Adrenal gland (tissue), 12 donors: ENCODE results near the gene ESRP2. TPM values are rescaled to one million over a fixed set of nuclear protein-coding genes. Genes with fewer than 3 reads are reported as not detected.
A peak's percentile ranks its signal among the peaks of the same experiment; 100 is the strongest.

ENCODE experiments used
- DNase-seq, 7 donors: peaks; one replicate each; pipeline ENCODE4 v3.0.0-alpha.2; 2019 to 2020
- H3K27ac ChIP-seq, 5 donors: fragments of 200-600 bp; sonication (generic) in 4 of 5; 1 replicate in 3 of 5; 2 replicates in 2 of 5; pipeline versions ENCODE4 v1.5.1 to v1.8.0; 2016 to 2020; ENCODE audit warnings: mild to moderate bottlenecking in 1 of 5
- H3K27me3 ChIP-seq: fragments of 200-600 bp; 2 replicates; pipeline ENCODE4 v1.8.0; 2021
- H3K36me3 ChIP-seq, 2 donors: fragments of 200-600 bp; replicated peaks in 1 of 2; 1 replicate in 1 of 2; 2 replicates in 1 of 2; pipeline versions ENCODE4 v1.5.1 to v1.8.0; 2018 to 2022
- H3K4me1 ChIP-seq, 2 donors: fragments of 200-600 bp; replicated peaks in 1 of 2; 1 replicate in 1 of 2; 2 replicates in 1 of 2; pipeline versions ENCODE4 v1.5.1 to v1.8.0; 2018 to 2021
- H3K4me3 ChIP-seq, 4 donors: fragments of 200-600 bp; sonication (generic) in 3 of 4; one replicate each; pipeline ENCODE4 v1.5.1; 2016 to 2018
- H3K9me3 ChIP-seq, 3 donors: fragments of 200-600 bp; sonication (generic) in 1 of 3; replicated peaks in 1 of 3; 1 replicate in 2 of 3; 2 replicates in 1 of 3; pipeline versions ENCODE4 v1.5.1 to v1.8.0; 2016 to 2021
- CTCF ChIP-seq, 6 experiments: fragments of 450-650 bp in 4 of 6; fragments of 200-600 bp in 2 of 6; sonication (generic) in 1 of 6; IDR thresholded peaks; 1 replicate in 5 of 6; 2 replicates in 1 of 6; pipeline versions ENCODE4 v1.5.1 to v1.8.0; 2016 to 2021; ENCODE audit warnings: antibody characterized with exemption in 6 of 6, mild to moderate bottlenecking in 2 of 6, moderate library complexity in 1 of 6
- POLR2A ChIP-seq, 2 donors: fragments of 450-650 bp; IDR thresholded peaks; one replicate each; pipeline ENCODE4 v1.6.1; 2017; ENCODE audit warnings: antibody characterized with exemption in 2 of 2, mild to moderate bottlenecking in 2 of 2, moderate library complexity in 1 of 2
- WGBS, 4 donors: extraction: QIAGEN DNeasy Blood & Tissue Kit in 2 of 4; methylation state at CpG; one replicate each; pipeline versions ENCODE4 v1.1.5 to v1.1.7; 2013 to 2017; 5-methylcytosine and 5-hydroxymethylcytosine counted together
- intact Hi-C, 2 donors: fragments of 100-400 bp; cut with DNase I; formaldehyde crosslinking; loops; one replicate each; pipeline versions ENCODE4 v1.14.1 to v1.15.0; 2022 to 2023
- polyA plus RNA-seq, 3 donors: library from polyadenylated mRNA; stranded (reverse); fragments of 200-250 nt in 2 of 3; fragments of 350-450 nt in 1 of 3; fragmentation: Illumina TruSeq in 1 of 3; extraction: RNeasy Lipid Tissue Mini Kit (QIAGEN cat#74804) in 1 of 3; gene quantifications; one replicate each; pipeline ENCODE4 v1.2.3, GENCODE V29; 2013 to 2014
- total RNA-seq, 9 donors: library from RNA; depleted of rRNA in 4 of 9; stranded (reverse); fragments of >200 nt in 4 of 9; fragments of 120-200 nt in 1 of 9; fragmentation: NEBNext Ultra II Directional in 1 of 9; extraction: Animal tissue kit (Norgen Biotek cat#: 25700) in 1 of 9; gene quantifications; one replicate each; pipeline versions ENCODE4 v1.1.0 to v1.2.4, GENCODE V29; 2013 to 2023
- donor health status: healthy with polysubstance abuse.
- donor health status: Bipolar disorder and iron deficiency.
- donor health status: DM: yes; HTN: yes; CAD: no.
- donor health status: DM: no; HTN: no; CAD: no.
- donor health status: DM: no; HTN: no; CAD: no.
- donor health status: DM: yes; HTN: yes; CAD: no.

Gene ESRP2
- total and polyA plus RNA-seq, 12 donors, result 0.13 to 2.2 (median 0.43) TPM

GRCh38 chr16:68250951-68251350, 15.0 kb upstream of the ESRP2 start:
- Histone ChIP-seq H3K36me3 (peaks cover 0 to 52% of the 10 kb centered on the region in 2 donors), H3K9me3 (no peaks in the 10 kb centered on the region), H3K4me1 (peaks cover 5 to 28% of the 10 kb centered on the region in 2 donors), H3K27me3 (no peaks in the 10 kb centered on the region), H3K27ac (no peak overlapping the region), H3K4me3 (no peak overlapping the region)
- TF ChIP-seq POLR2A (IDR thresholded peaks at IDR 0.05), result no peak
- no peak for TF ChIP-seq CTCF (IDR thresholded peaks at IDR 0.05)
- DNase-seq, result no peak
- intact Hi-C loops, result no loop called here
- WGBS, 4 donors, result 83 to 96% (median 88%) methylated on average over 6 of the region's 6 CpGs

- intact Hi-C loops, result no loop called here
- DNase-seq, result no peak
- H3K9me3 ChIP-seq, result no peaks in the 10 kb centered on the region
- H3K36me3 ChIP-seq, result peaks cover 0 to 36% of the 10 kb centered on the region in 2 donors
- no peaks in the 10 kb centered on the region for H3K27me3 ChIP-seq
- peaks cover 8 to 34% of the 10 kb centered on the region in 2 donors for H3K4me1 ChIP-seq
- H3K27ac ChIP-seq, result no peak overlapping the region
- no peak overlapping the region for H3K4me3 ChIP-seq
- 70 to 92% (median 86%) methylated on average over 4 of the region's 4 CpGs for WGBS, 4 donors
- TF ChIP-seq CTCF (IDR thresholded peaks at IDR 0.05) (no peak), POLR2A (IDR thresholded peaks at IDR 0.05) (no peak)
Observed at GRCh38 chr16:68249371-68249770, 13.4 kb upstream of the ESRP2 start.

- 77 to 88% (median 82%) methylated on average over 4 of the region's 4 CpGs for WGBS, 4 donors
- peaks cover 0 to 23% of the 10 kb centered on the region in 2 donors for H3K36me3 ChIP-seq
- intact Hi-C loops, result no loop called here
- H3K4me1 ChIP-seq, result peaks cover 12 to 35% of the 10 kb centered on the region in 2 donors
- no peak for DNase-seq
- H3K27me3 ChIP-seq, result no peaks in the 10 kb centered on the region
- TF ChIP-seq POLR2A (IDR thresholded peaks at IDR 0.05), result no peak
- TF ChIP-seq CTCF (IDR thresholded peaks at IDR 0.05), result no peak
- no peak overlapping the region for H3K4me3 ChIP-seq
- H3K27ac ChIP-seq, result peak overlapping the region in 3 of 5 donors; percentile 24 to 62 (median 57)
- no peaks in the 10 kb centered on the region for H3K9me3 ChIP-seq
Observed at GRCh38 chr16:68247932-68248331, 12.0 kb upstream of the ESRP2 start.

GRCh38 chr16:68247400-68247799, 11.5 kb upstream of the ESRP2 start:
- Histone ChIP-seq H3K27ac (peak overlapping the region in 3 of 5 donors; percentile 24 to 67 (median 62)), H3K36me3 (peaks cover 0 to 19% of the 10 kb centered on the region in 2 donors), H3K4me1 (peaks cover 12 to 35% of the 10 kb centered on the region in 2 donors), H3K27me3 (no peaks in the 10 kb centered on the region), H3K4me3 (no peak overlapping the region), H3K9me3 (no peaks in the 10 kb centered on the region)
- 74 to 88% (median 85%) methylated on average over 1 to 4 of the region's 4 CpGs for WGBS, 4 donors
- DNase-seq, result peak in 2 of 7 donors; percentile 42 to 52
- intact Hi-C loops, result no loop called here
- no peak for TF ChIP-seq CTCF (IDR thresholded peaks at IDR 0.05)
- TF ChIP-seq POLR2A (IDR thresholded peaks at IDR 0.05), result no peak
